GM12878 (cell line): ENCODE data around the gene ZNF644. TPM values are rescaled to one million over a fixed set of nuclear protein-coding genes. Genes with fewer than 3 reads are reported as not detected.

ENCODE experiments used
- CBX3 ChIP-seq: fragments of 200-600 bp; sonication (generic); IDR thresholded peaks from 2 replicates; pipeline ENCODE4 v1.6.1; 2016; ENCODE audit warnings: low read depth, borderline replicate concordance
- CHD2 ChIP-seq: IDR thresholded peaks from 2 replicates; pipeline ENCODE4 v1.6.1; 2011; ENCODE audit warnings: low read depth, low read length, improper control_type of control experiment, borderline replicate concordance
- ETV6 ChIP-seq, 2 experiments: fragments of 450-650 bp in 1 of 2; IDR thresholded peaks in 1 of 2; conservative IDR thresholded peaks in 1 of 2; 2 replicates each; pipeline ENCODE4 v1.6.1; 2014; ENCODE audit warnings: antibody characterized with exemption in 1 of 2, borderline replicate concordance in 1 of 2, low read depth in 1 of 2, mild to moderate bottlenecking in 1 of 2, moderate library complexity in 1 of 2
- IKZF2 ChIP-seq, 2 experiments: fragments of 450-650 bp; IDR thresholded peaks; 2 replicates each; pipeline ENCODE4 v1.6.1; 2017; ENCODE audit warnings: mild to moderate bottlenecking in 2 of 2, moderate library complexity in 2 of 2
- USF1 ChIP-seq: IDR thresholded peaks from 2 replicates; pipeline ENCODE4 v1.6.1; 2011; ENCODE audit warnings: borderline replicate concordance, low read depth, mild to moderate bottlenecking, moderate library complexity, mixed read lengths, low read length; ENCODE audit not compliant: insufficient read depth; ENCODE audit errors: extremely low read length
- ZBTB33 ChIP-seq: fragments of 450-650 bp; IDR thresholded peaks from 2 replicates; pipeline ENCODE4 v1.6.1; 2017; ENCODE audit warnings: mild to moderate bottlenecking
- ZNF384 ChIP-seq: IDR thresholded peaks from 2 replicates; pipeline ENCODE4 v1.6.1; 2012; ENCODE audit warnings: low read depth, mild to moderate bottlenecking, low read length, improper control_type of control experiment, borderline replicate concordance
- polyA plus RNA-seq, 11 experiments: library from polyadenylated mRNA; depleted of rRNA in 4 of 11; unstranded in 6 of 11; stranded (reverse) in 5 of 11; fragments of >200 nt; fragmentation: Nextera tagmentation in 4 of 11; fragmentation: Illumina TruSeq in 1 of 11; extraction: Ambion mirVana in 4 of 11; extraction: Trizol in 1 of 11; gene quantifications; 1 replicate in 1 of 11; 2 replicates in 10 of 11; pipeline versions ENCODE4 v1.2.1 to v1.2.3, GENCODE V29; 2011 to 2016; ENCODE audit warnings: inconsistent platforms in 2 of 11, missing spikeins in 2 of 11, low read depth in 1 of 11
- total RNA-seq, 4 experiments: library from RNA; depleted of rRNA in 3 of 4; stranded (reverse); fragments of >200 nt in 3 of 4; fragmentation: Illumina TruSeq in 1 of 4; extraction: Trizol in 1 of 4; gene quantifications; 2 replicates each; pipeline versions ENCODE4 v1.2.1 to v1.2.3, GENCODE V29; 2013 to 2021
- TF ChIP-seq, protein P1 (sequence below): fragments of 450-650 bp; IDR thresholded peaks from 2 replicates; pipeline ENCODE4 v1.6.1; 2017; ENCODE audit warnings: mild to moderate bottlenecking, moderate library complexity
- TF ChIP-seq, protein P2 (sequence below): IDR thresholded peaks from 2 replicates; pipeline ENCODE4 v1.6.1; 2012; ENCODE audit warnings: low read length, inconsistent platforms
- TF ChIP-seq, protein P3 (sequence below): fragments of 450-650 bp; IDR thresholded peaks from 2 replicates; pipeline ENCODE4 v1.6.1; 2017; ENCODE audit warnings: mild to moderate bottlenecking, moderate library complexity

The ZNF644 gene
- total and polyA plus RNA-seq, 10 of the 15 experiments (the other 5 are each of a cell fraction or from before 2014, with no cell fraction given): 17.7 to 55.3 (median 29.5) TPM

DNA sequence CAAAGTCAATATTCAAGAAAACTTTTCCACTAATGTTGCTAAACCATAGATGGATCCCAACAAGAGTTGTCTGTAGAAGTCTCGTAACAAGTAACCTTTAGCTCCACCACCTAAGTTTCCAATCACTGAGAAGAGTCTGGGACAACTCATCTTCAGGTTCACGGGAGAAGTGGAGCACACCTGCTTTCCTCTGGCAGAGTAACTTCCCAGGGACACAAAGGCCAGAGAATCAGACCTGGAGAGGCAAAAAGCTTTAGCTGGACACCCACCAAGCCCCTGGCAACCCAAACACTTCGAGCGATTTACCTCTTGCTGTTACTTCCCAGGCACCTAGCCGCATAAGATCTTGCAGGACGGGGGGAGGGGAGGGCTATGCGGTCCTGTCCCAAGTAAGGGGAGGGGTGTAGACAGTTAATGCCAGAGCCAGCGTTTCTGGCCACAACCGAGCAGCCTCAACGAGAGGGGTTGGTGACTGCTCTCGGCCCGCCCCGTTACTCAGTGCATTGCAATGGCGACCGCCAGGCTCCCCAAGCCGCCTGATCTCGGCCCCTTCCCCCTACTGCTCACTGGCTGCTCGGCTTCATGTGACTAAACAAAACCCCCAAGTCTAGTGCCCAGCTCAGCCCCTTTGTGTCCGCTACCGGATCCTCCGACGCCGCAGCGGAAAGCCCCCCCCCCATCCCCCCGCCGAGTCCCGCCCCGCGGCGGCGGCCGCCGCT is 709 bp downstream of the ZNF644 start (continued):
- 0 out of 2 replicates have a peak, but pooled peaks have one; percentile 27 for TF ChIP-seq CHD2
- TF ChIP-seq, protein P1, sequence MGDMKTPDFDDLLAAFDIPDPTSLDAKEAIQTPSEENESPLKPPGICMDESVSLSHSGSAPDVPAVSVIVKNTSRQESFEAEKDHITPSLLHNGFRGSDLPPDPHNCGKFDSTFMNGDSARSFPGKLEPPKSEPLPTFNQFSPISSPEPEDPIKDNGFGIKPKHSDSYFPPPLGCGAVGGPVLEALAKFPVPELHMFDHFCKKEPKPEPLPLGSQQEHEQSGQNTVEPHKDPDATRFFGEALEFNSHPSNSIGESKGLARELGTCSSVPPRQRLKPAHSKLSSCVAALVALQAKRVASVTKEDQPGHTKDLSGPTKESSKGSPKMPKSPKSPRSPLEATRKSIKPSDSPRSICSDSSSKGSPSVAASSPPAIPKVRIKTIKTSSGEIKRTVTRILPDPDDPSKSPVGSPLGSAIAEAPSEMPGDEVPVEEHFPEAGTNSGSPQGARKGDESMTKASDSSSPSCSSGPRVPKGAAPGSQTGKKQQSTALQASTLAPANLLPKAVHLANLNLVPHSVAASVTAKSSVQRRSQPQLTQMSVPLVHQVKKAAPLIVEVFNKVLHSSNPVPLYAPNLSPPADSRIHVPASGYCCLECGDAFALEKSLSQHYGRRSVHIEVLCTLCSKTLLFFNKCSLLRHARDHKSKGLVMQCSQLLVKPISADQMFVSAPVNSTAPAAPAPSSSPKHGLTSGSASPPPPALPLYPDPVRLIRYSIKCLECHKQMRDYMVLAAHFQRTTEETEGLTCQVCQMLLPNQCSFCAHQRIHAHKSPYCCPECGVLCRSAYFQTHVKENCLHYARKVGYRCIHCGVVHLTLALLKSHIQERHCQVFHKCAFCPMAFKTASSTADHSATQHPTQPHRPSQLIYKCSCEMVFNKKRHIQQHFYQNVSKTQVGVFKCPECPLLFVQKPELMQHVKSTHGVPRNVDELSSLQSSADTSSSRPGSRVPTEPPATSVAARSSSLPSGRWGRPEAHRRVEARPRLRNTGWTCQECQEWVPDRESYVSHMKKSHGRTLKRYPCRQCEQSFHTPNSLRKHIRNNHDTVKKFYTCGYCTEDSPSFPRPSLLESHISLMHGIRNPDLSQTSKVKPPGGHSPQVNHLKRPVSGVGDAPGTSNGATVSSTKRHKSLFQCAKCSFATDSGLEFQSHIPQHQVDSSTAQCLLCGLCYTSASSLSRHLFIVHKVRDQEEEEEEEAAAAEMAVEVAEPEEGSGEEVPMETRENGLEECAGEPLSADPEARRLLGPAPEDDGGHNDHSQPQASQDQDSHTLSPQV: no peak
- TF ChIP-seq USF1: peak; percentile 83
- TF ChIP-seq ZNF384: no peak
- no peak for TF ChIP-seq ZBTB33
- TF ChIP-seq, protein P2, sequence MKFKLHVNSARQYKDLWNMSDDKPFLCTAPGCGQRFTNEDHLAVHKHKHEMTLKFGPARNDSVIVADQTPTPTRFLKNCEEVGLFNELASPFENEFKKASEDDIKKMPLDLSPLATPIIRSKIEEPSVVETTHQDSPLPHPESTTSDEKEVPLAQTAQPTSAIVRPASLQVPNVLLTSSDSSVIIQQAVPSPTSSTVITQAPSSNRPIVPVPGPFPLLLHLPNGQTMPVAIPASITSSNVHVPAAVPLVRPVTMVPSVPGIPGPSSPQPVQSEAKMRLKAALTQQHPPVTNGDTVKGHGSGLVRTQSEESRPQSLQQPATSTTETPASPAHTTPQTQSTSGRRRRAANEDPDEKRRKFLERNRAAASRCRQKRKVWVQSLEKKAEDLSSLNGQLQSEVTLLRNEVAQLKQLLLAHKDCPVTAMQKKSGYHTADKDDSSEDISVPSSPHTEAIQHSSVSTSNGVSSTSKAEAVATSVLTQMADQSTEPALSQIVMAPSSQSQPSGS: no peak
- TF ChIP-seq ETV6 (conservative IDR thresholded peaks at IDR 0.05 in 1 of 2, IDR thresholded peaks at IDR 0.05 in 1 of 2; ENCODE audit: borderline replicate concordance in 1 of 2, low read depth in 1 of 2): no peak
- TF ChIP-seq, protein P3, sequence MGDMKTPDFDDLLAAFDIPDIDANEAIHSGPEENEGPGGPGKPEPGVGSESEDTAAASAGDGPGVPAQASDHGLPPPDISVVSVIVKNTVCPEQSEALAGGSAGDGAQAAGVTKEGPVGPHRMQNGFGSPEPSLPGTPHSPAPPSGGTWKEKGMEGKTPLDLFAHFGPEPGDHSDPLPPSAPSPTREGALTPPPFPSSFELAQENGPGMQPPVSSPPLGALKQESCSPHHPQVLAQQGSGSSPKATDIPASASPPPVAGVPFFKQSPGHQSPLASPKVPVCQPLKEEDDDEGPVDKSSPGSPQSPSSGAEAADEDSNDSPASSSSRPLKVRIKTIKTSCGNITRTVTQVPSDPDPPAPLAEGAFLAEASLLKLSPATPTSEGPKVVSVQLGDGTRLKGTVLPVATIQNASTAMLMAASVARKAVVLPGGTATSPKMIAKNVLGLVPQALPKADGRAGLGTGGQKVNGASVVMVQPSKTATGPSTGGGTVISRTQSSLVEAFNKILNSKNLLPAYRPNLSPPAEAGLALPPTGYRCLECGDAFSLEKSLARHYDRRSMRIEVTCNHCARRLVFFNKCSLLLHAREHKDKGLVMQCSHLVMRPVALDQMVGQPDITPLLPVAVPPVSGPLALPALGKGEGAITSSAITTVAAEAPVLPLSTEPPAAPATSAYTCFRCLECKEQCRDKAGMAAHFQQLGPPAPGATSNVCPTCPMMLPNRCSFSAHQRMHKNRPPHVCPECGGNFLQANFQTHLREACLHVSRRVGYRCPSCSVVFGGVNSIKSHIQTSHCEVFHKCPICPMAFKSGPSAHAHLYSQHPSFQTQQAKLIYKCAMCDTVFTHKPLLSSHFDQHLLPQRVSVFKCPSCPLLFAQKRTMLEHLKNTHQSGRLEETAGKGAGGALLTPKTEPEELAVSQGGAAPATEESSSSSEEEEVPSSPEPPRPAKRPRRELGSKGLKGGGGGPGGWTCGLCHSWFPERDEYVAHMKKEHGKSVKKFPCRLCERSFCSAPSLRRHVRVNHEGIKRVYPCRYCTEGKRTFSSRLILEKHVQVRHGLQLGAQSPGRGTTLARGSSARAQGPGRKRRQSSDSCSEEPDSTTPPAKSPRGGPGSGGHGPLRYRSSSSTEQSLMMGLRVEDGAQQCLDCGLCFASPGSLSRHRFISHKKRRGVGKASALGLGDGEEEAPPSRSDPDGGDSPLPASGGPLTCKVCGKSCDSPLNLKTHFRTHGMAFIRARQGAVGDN: no peak
- no peak for TF ChIP-seq CBX3
- no peak for TF ChIP-seq IKZF2 (IDR thresholded peaks at IDR 0.05)
